ENCODE results near the gene VPS37C.

- TF ChIP-seq RNF219 (CRISPR knock-in tag; IDR thresholded peaks at IDR 0.05) (no peak), DMTF1 (CRISPR knock-in tag; IDR thresholded peaks at IDR 0.05) (no peak), HCFC1 (IDR thresholded peaks at IDR 0.05; ENCODE audit: low read depth, low read length) (no peak), CTCF (CRISPR knock-in tag; IDR thresholded peaks at IDR 0.05) (no peak), KDM6A (CRISPR knock-in tag; IDR thresholded peaks at IDR 0.05; ENCODE audit: low read depth) (no peak), PRDM15 (CRISPR knock-in tag; IDR thresholded peaks at IDR 0.05) (no peak), RBFOX2 (IDR thresholded peaks at IDR 0.05; ENCODE audit: low read depth, low read length) (no peak), RFX5 (IDR thresholded peaks at IDR 0.05; ENCODE audit: low read depth, low read length) (no peak), REPIN1 (CRISPR knock-in tag; IDR thresholded peaks at IDR 0.05; ENCODE audit: borderline replicate concordance, low read depth) (no peak), EP300 (IDR thresholded peaks at IDR 0.05; ENCODE audit: low read depth in 2 of 2, low read length in 2 of 2) (no peak), EP300 (CRISPR knock-in tag; IDR thresholded peaks at IDR 0.05; ENCODE audit: borderline replicate concordance) (no peak), RAD21 (CRISPR knock-in tag; IDR thresholded peaks at IDR 0.05) (no peak), KLF16 (CRISPR knock-in tag; IDR thresholded peaks at IDR 0.05) (no peak), NR2C2 (CRISPR knock-in tag; IDR thresholded peaks at IDR 0.05; ENCODE audit: borderline replicate concordance) (no peak)
Observed at GRCh38 chr11:61120099-61120705, 41.0 kb downstream of the VPS37C start.

Measured in HepG2 (cell line).